Activated B cell treated with CpG ODN at 0.5 μM for 24 hours (primary cell): ENCODE measurements around the gene ZNF774. TPM values are rescaled to one million over a fixed set of nuclear protein-coding genes. Genes with fewer than 3 reads are reported as not detected.

ENCODE experiments used
- ATAC-seq: fragments of 200-7000 bp; cut with Tn5 transposase; one replicate; pipeline ENCODE4 v1.10.0; 2021; ENCODE audit warnings: low read depth, mild to moderate bottlenecking, moderate library complexity
- CTCF ChIA-PET: fragments of 350-600 bp; sonication (Branson Sonifier 250); formaldehyde crosslinking; loops from one replicate; lab custom pipeline; 2021; ENCODE audit warnings: antibody characterized with exemption; lab: Charles Lee
- POLR2A ChIA-PET: fragments of 350-600 bp; sonication (Branson Sonifier 250); formaldehyde crosslinking; loops from one replicate; lab custom pipeline; 2021; ENCODE audit warnings: antibody characterized with exemption; lab: Charles Lee
- DNase-seq: peaks from one replicate; pipeline ENCODE4 v3.0.0; 2022
- H3K27ac Mint-ChIP-seq: one replicate; pipeline ENCODE4 v1.8.0; 2020; ENCODE audit warnings: mixed read lengths
- H3K27me3 Mint-ChIP-seq: one replicate; pipeline ENCODE4 v1.8.0; 2021; ENCODE audit warnings: mixed read lengths
- H3K36me3 Mint-ChIP-seq: one replicate; pipeline ENCODE4 v1.8.0; 2021; ENCODE audit warnings: low read depth, mixed read lengths
- H3K4me1 Mint-ChIP-seq: one replicate; pipeline ENCODE4 v1.8.0; 2021; ENCODE audit warnings: mixed read lengths
- H3K4me3 Mint-ChIP-seq: one replicate; pipeline ENCODE4 v1.8.0; 2020; ENCODE audit warnings: mild to moderate bottlenecking, mixed read lengths
- H3K9me3 Mint-ChIP-seq: one replicate; pipeline ENCODE4 v1.8.0; 2020; ENCODE audit warnings: mixed read lengths
- intact Hi-C: fragments of 100-400 bp; cut with micrococcal nuclease; formaldehyde crosslinking; loops from one replicate; pipeline ENCODE4 v1.15.1; 2024
- total RNA-seq: library from RNA; stranded (reverse); gene quantifications from 2 replicates; pipeline ENCODE4 v1.2.3, GENCODE V29; 2022
- TF ChIP-seq, protein P1 (sequence below): fragments of 200-600 bp; IDR thresholded peaks from one replicate; pipeline ENCODE4 v1.8.0; 2022; ENCODE audit warnings: antibody characterized with exemption, mild to moderate bottlenecking

The ZNF774 gene
- total RNA-seq, 1 donor from 2014 or later = 1.3 TPM

DNA sequence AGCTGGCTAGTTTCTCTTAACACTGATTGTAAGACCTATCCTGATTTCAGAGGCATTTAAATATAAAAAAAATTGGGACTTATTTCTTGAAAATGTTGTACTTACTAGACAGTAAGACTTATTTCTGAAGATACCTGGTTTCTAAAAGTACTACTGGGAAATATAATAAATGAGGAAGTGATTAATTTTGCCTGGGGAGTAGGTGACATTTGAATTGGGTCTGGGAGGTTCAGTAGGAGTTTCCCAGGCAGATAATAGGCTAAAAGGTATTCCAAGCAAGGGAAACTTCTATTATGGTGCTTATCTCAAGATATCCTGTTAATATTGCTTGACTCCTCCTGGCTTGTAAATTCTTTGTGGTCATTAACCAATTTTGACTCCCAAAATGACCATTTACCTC, 29.4 kb downstream of the ZNF774 start:
- ChIA-PET CTCF (no interaction called here), POLR2A (interaction anchor here (0.5 kb wide), 1 partner anchor 28 kb away, joined by 3 read pairs; no protein-coding TSS in a partner anchor)
- no peak for ATAC-seq
- TF ChIP-seq, protein P1, sequence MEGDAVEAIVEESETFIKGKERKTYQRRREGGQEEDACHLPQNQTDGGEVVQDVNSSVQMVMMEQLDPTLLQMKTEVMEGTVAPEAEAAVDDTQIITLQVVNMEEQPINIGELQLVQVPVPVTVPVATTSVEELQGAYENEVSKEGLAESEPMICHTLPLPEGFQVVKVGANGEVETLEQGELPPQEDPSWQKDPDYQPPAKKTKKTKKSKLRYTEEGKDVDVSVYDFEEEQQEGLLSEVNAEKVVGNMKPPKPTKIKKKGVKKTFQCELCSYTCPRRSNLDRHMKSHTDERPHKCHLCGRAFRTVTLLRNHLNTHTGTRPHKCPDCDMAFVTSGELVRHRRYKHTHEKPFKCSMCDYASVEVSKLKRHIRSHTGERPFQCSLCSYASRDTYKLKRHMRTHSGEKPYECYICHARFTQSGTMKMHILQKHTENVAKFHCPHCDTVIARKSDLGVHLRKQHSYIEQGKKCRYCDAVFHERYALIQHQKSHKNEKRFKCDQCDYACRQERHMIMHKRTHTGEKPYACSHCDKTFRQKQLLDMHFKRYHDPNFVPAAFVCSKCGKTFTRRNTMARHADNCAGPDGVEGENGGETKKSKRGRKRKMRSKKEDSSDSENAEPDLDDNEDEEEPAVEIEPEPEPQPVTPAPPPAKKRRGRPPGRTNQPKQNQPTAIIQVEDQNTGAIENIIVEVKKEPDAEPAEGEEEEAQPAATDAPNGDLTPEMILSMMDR = no peak
- Mint-ChIP-seq H3K27ac (no peak overlapping the region), H3K36me3 (peaks cover 4% of the 10 kb centered on the region), H3K27me3 (no peaks in the 10 kb centered on the region), H3K4me1 (peaks cover 22% of the 10 kb centered on the region), H3K4me3 (no peak overlapping the region), H3K9me3 (peaks cover 15% of the 10 kb centered on the region)
- intact Hi-C loops = loop anchor here (10.0 kb wide), 1 partner anchor 213 kb away; no protein-coding TSS in a partner anchor
- no peak for DNase-seq

- H3K4me3 Mint-ChIP-seq = no peak overlapping the region
- ChIA-PET CTCF (interaction anchor here (1.1 kb wide), 1 partner anchor 85 kb away, joined by 3 read pairs; no protein-coding TSS in a partner anchor), POLR2A (interaction anchor here (0.5 kb wide), 1 partner anchor 130 kb away, joined by 4 read pairs; no protein-coding TSS in a partner anchor)
- TF ChIP-seq, protein P1 = no peak
- no peaks in the 10 kb centered on the region for H3K36me3 Mint-ChIP-seq
- ATAC-seq (no peak), DNase-seq (no peak)
- H3K27ac Mint-ChIP-seq = no peak overlapping the region
- intact Hi-C loops = loop anchor here (10.0 kb wide), 1 partner anchor 212 kb away; no protein-coding TSS in a partner anchor
- peaks cover 16% of the 10 kb centered on the region for H3K4me1 Mint-ChIP-seq
- H3K27me3 Mint-ChIP-seq = no peaks in the 10 kb centered on the region
- H3K9me3 Mint-ChIP-seq = peaks cover 15% of the 10 kb centered on the region
Measured at GRCh38 chr15:90382320-90382719, 30.2 kb downstream of the ZNF774 start.

DNA sequence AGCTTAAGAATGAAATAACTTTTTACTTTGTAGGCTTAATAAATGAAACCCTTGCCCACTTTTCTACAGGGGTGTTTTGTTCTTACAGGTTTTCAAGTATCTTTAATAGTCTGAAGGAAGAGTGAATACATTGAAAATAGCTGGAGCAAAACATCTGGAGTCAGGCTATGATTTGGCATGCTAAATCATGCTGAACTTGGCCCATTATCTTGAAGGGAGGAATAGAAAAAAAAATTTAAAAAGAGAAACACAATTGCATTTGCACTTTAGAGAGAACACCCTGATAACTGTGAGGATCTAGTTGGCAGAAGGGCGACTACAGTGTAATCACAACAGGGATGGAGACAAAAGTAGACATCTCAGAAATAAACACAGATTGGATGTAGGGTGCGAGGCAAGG, 34.1 kb downstream of the ZNF774 start:
- H3K36me3 Mint-ChIP-seq = peaks cover 22% of the 10 kb centered on the region
- CTCF ChIA-PET = no interaction called here
- H3K9me3 Mint-ChIP-seq = no peaks in the 10 kb centered on the region
- intact Hi-C loops = loop anchor here (5.0 to 10.0 kb wide), 3 partner anchors 209 to 284 kb away; partner anchors contain the start of gene IDH2
- ATAC-seq (no peak), DNase-seq (no peak)
- H3K4me3 Mint-ChIP-seq = no peak overlapping the region
- TF ChIP-seq, protein P1 = no peak
- no peaks in the 10 kb centered on the region for H3K27me3 Mint-ChIP-seq
- POLR2A ChIA-PET = interaction anchor here (1.0 kb wide), 1 partner anchor 12 kb away, joined by 3 read pairs; no protein-coding TSS in a partner anchor
- peak overlapping the region; percentile 30 for H3K27ac Mint-ChIP-seq
- peaks cover 41% of the 10 kb centered on the region for H3K4me1 Mint-ChIP-seq

DNA sequence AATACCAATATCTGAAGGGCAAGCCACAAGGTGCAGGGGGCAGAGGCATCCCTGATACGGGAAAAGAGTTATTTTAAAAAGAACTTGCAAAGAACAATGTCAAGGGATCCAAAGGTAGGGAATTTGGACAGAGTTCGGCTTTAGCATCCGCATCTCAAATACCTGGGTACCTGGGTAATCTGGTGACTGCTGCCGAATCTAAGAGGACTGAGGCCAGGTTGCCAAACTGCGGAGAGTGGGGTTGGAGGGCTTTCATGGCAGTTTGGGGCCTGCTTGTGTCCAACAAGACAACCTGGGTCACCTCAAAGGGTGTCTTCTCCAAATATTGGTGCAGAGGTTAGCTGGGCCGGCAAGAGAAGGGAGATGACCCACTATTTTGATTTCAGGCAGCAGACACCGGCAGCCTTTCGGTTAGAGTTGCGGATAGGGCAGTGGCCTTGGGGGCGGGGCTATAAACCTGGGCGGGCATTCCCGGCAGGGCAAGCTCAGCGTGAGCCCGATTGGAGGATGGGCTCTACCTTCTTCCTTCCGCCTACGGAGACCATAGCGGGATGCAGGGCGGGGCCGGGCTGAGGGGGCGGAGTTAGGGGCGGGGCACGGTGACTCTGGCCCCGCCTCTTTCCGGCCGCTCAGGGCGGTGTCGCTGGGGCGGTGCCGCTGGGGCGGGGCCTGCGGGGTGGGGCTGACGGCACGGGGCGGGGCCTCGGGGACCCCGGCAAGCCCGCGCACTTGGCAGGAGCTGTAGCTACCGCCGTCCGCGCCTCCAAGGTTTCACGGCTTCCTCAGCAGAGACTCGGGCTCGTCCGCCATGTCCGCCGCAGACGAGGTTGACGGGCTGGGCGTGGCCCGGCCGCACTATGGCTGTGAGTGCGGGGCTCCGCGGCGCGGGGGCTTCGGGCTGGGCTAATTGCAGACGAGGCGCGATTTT, 35.7 kb downstream of the ZNF774 start, which contains the start of gene IQGAP1:
IQGAP1 (plus strand) TSS at position 709 of the 928 bp plus-strand sequence; CDS start at position 809, 100 bp downstream.
- Mint-ChIP-seq H3K9me3 (no peaks in the 10 kb centered on the region), H3K4me1 (peaks cover 47% of the 10 kb centered on the region), H3K36me3 (peaks cover 35% of the 10 kb centered on the region), H3K27ac (peak within 1 kb of the TSS; percentile 95), H3K4me3 (peak within 1 kb of the TSS; percentile 93), H3K27me3 (no peaks in the 10 kb centered on the region)
- intact Hi-C loops = loop anchor here (1.0 to 10.0 kb wide), 8 partner anchors 14 to 545 kb away; partner anchors contain the start of genes GDPGP1, HDDC3, IDH2 and ZNF774
- ChIA-PET CTCF (interaction anchor here (0.9 to 1.8 kb wide), 3 partner anchors 9 to 498 kb away, joined by 3 to 8 read pairs (median 5); no protein-coding TSS in a partner anchor), POLR2A (interaction anchor here (0.5 to 2.2 kb wide), 42 partner anchors 8 to 607 kb away, joined by 3 to 36 read pairs (median 5); partner anchors contain the start of genes BLM, CIB1, CRTC3 and GDPGP1)
- DNase-seq (peak; percentile 88), ATAC-seq (peak; percentile 85)
- TF ChIP-seq, protein P1 = no peak
